Fibroblast of pulmonary artery (primary cell): ENCODE results near the gene CBFA2T3.
A peak's percentile ranks its signal among the peaks of the same experiment; 100 is the strongest.

Experiments used
- DNase-seq: peaks from one replicate; pipeline ENCODE4 v3.0.0-alpha.2; 2010; ENCODE audit warnings: low read depth
- H3K4me3 ChIP-seq: replicated peaks from 2 replicates; pipeline ENCODE4 v1.5.1; 2011; ENCODE audit warnings: low read depth, mild to moderate bottlenecking, control low read depth, low read length, moderate library complexity
- TF ChIP-seq, protein P1 (sequence below): IDR thresholded peaks from 2 replicates; pipeline ENCODE4 v1.5.1; 2011; ENCODE audit warnings: mild to moderate bottlenecking, control low read depth, low read length, inconsistent platforms; ENCODE audit errors: missing control alignments

CBFA2T3 gene

DNA sequence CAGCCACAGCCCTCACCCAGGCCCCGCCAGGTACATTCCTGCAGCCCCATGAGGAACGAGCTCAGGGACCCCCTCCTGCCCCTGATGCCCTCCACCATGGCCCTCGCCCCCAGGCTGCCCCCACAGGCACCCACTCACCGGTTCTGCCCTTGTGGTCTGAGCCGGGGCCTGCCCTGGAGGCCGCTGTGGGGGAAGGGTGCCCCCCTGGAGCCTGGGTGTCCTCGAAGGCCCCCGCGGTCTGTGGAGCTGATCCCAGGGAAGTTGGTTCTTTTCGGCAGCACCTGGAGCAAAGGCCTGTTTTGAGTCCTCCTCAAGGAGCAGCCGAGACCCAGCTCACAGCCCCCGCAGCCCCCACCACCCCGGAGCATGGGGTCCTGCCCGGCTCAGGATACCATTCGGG, 112.9 kb downstream of the CBFA2T3 start:
- no peak for DNase-seq
- TF ChIP-seq, protein P1, sequence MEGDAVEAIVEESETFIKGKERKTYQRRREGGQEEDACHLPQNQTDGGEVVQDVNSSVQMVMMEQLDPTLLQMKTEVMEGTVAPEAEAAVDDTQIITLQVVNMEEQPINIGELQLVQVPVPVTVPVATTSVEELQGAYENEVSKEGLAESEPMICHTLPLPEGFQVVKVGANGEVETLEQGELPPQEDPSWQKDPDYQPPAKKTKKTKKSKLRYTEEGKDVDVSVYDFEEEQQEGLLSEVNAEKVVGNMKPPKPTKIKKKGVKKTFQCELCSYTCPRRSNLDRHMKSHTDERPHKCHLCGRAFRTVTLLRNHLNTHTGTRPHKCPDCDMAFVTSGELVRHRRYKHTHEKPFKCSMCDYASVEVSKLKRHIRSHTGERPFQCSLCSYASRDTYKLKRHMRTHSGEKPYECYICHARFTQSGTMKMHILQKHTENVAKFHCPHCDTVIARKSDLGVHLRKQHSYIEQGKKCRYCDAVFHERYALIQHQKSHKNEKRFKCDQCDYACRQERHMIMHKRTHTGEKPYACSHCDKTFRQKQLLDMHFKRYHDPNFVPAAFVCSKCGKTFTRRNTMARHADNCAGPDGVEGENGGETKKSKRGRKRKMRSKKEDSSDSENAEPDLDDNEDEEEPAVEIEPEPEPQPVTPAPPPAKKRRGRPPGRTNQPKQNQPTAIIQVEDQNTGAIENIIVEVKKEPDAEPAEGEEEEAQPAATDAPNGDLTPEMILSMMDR: no peak
- no peak overlapping the region for H3K4me3 ChIP-seq

DNA sequence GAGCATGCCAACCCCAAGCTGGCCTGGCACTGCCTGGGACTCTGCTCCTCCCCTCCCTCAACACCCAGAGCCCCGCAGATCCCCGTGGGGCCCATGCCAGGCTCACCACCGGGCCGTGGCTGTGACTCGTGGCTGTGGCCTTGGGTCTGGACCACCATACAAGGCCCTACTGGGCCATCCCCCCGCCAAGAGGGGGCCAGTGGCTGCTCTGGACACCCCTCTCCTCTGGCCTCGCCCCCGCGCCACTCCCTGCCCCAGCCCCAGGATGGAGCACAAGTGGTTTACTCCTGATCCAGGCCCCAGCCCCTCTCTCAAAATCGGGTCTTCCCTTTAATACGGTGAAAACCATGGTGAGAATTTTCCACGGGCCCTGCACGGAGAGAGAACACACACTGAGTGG, 113.6 kb downstream of the CBFA2T3 start:
- DNase-seq: no peak
- H3K4me3 ChIP-seq: no peak overlapping the region
- TF ChIP-seq, protein P1: no peak

GRCh38 chr16:88862968-88863367, 114.0 kb downstream of the CBFA2T3 start:
- no peak for DNase-seq
- H3K4me3 ChIP-seq: no peak overlapping the region
- TF ChIP-seq, protein P1: no peak

DNA sequence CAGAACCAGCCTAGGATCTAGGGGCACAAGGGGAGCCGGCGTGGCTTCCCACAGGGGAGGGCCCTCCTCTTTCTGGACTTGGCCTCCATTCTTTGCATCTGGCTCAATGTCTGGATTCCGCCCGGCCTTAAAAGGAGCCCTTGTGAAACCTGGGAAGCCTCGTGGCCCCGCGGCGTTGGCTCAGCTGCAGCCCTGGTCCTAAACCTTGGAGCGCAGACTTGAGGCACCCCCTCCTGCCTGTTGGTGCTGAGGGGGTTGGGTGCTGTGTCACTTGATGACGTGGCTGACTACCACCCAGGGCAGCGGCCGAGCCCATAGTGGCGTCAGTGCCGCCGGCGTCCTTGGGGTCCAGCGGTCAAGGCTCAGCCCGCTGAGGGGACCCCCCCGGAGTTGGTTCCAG, 115.6 kb downstream of the CBFA2T3 start:
- TF ChIP-seq, protein P1: no peak
- DNase-seq: no peak
- no peak overlapping the region for H3K4me3 ChIP-seq

GRCh38 chr16:88859381-88860091, 117.5 kb downstream of the CBFA2T3 start:
- DNase-seq: no peak
- no peak overlapping the region for H3K4me3 ChIP-seq
- TF ChIP-seq, protein P1: no peak

GRCh38 chr16:88857728-88858339, 119.2 kb downstream of the CBFA2T3 start:
- DNase-seq: peak; percentile 83
- TF ChIP-seq, protein P1: peak; percentile 94
- H3K4me3 ChIP-seq: peak overlapping the region; percentile 99
